GM12878 (cell line): ENCODE results near the gene COIL. TPM values are rescaled to one million over a fixed set of nuclear protein-coding genes. Genes with fewer than 3 reads are reported as not detected.

Experiments used
- ATF2 ChIP-seq: IDR thresholded peaks from 2 replicates; pipeline ENCODE4 v1.6.1; 2012; ENCODE audit warnings: low read length, inconsistent platforms
- E2F8 ChIP-seq: fragments of 450-650 bp; IDR thresholded peaks from 2 replicates; pipeline ENCODE4 v1.6.1; 2018; ENCODE audit warnings: mild to moderate bottlenecking, low read depth, moderate library complexity; ENCODE audit not compliant: partially characterized antibody
- EGR1 ChIP-seq, 2 experiments: IDR thresholded peaks; 1 replicate in 1 of 2; 2 replicates in 1 of 2; pipeline ENCODE4 v1.6.1; 2011 to 2012; ENCODE audit warnings: low read depth in 2 of 2, low read length in 2 of 2, borderline replicate concordance in 1 of 2, mild to moderate bottlenecking in 1 of 2, moderate library complexity in 1 of 2
- ESRRA ChIP-seq: IDR thresholded peaks from 2 replicates; pipeline ENCODE4 v1.6.1; 2012; ENCODE audit warnings: mild to moderate bottlenecking, low read length, improper control_type of control experiment
- FOS ChIP-seq: IDR thresholded peaks from 3 replicates; pipeline ENCODE4 v1.6.1; 2011; ENCODE audit warnings: borderline replicate concordance; ENCODE audit not compliant: insufficient read length; ENCODE audit errors: extremely low read depth
- FOXM1 ChIP-seq: IDR thresholded peaks from 2 replicates; pipeline ENCODE4 v1.6.1; 2012; ENCODE audit warnings: low read depth, mild to moderate bottlenecking, inconsistent platforms, low read length, moderate library complexity
- HSF1 ChIP-seq: fragments of 150-350 bp; IDR thresholded peaks from 2 replicates; pipeline ENCODE4 v1.6.1; 2014; ENCODE audit warnings: mild to moderate bottlenecking, low read depth, low read length
- JUND ChIP-seq: IDR thresholded peaks from 2 replicates; pipeline ENCODE4 v1.6.1; 2012; ENCODE audit warnings: low read depth, mild to moderate bottlenecking, low read length, improper control_type of control experiment, moderate library complexity
- KAT2A ChIP-seq: conservative IDR thresholded peaks from 2 replicates; pipeline ENCODE4 v1.6.1; 2011; ENCODE audit warnings: low read depth, low read length; ENCODE audit not compliant: control insufficient read depth
- KLF5 ChIP-seq: fragments of 450-650 bp; IDR thresholded peaks from 2 replicates; pipeline ENCODE4 v1.6.1; 2014; ENCODE audit warnings: mild to moderate bottlenecking; ENCODE audit not compliant: partially characterized antibody
- NR2C1 ChIP-seq: fragments of 450-650 bp; IDR thresholded peaks from 2 replicates; pipeline ENCODE4 v1.6.1; 2017; ENCODE audit warnings: antibody characterized with exemption, mild to moderate bottlenecking, moderate library complexity
- NRF1 ChIP-seq: conservative IDR thresholded peaks from 2 replicates; pipeline ENCODE4 v1.6.1; 2011; ENCODE audit warnings: mild to moderate bottlenecking, low read depth, low read length, improper control_type of control experiment
- RBBP5 ChIP-seq: fragments of 200-600 bp; sonication (generic); conservative IDR thresholded peaks from 2 replicates; pipeline ENCODE4 v1.6.1; 2016
- RELA ChIP-seq: fragments of 450-650 bp; IDR thresholded peaks from 2 replicates; pipeline ENCODE4 v1.8.0; 2014; ENCODE audit warnings: borderline replicate concordance; ENCODE audit not compliant: partially characterized antibody
- SIX5 ChIP-seq: IDR thresholded peaks from 2 replicates; pipeline ENCODE4 v1.6.1; 2011; ENCODE audit warnings: mild to moderate bottlenecking, low read depth, low read length, moderate library complexity; ENCODE audit not compliant: severe bottlenecking
- STAT1 ChIP-seq: fragments of 450-650 bp; conservative IDR thresholded peaks from 2 replicates; pipeline ENCODE4 v1.6.1; 2014; ENCODE audit warnings: antibody characterized with exemption, mild to moderate bottlenecking
- TCF3 ChIP-seq: IDR thresholded peaks from 2 replicates; pipeline ENCODE4 v1.6.1; 2012; ENCODE audit warnings: low read depth, mild to moderate bottlenecking, low read length, borderline replicate concordance; ENCODE audit not compliant: insufficient read depth
- USF1 ChIP-seq: IDR thresholded peaks from 2 replicates; pipeline ENCODE4 v1.6.1; 2011; ENCODE audit warnings: borderline replicate concordance, low read depth, mild to moderate bottlenecking, moderate library complexity, mixed read lengths, low read length; ENCODE audit not compliant: insufficient read depth; ENCODE audit errors: extremely low read length
- WRNIP1 ChIP-seq: IDR thresholded peaks from 2 replicates; pipeline ENCODE4 v1.6.1; 2011; ENCODE audit warnings: low read depth, low read length, improper control_type of control experiment, borderline replicate concordance
- ZNF207 ChIP-seq: fragments of 450-650 bp; IDR thresholded peaks from 2 replicates; pipeline ENCODE4 v1.6.1; 2014; ENCODE audit warnings: antibody characterized with exemption, mild to moderate bottlenecking, borderline replicate concordance
- ZNF217 ChIP-seq: fragments of 450-650 bp; IDR thresholded peaks from 2 replicates; pipeline ENCODE4 v1.6.1; 2017; ENCODE audit warnings: antibody characterized with exemption, mild to moderate bottlenecking
- ZSCAN29 ChIP-seq: fragments of 450-650 bp; IDR thresholded peaks from 2 replicates; pipeline ENCODE4 v1.6.1; 2017; ENCODE audit warnings: mild to moderate bottlenecking, moderate library complexity
- ZZZ3 ChIP-seq: IDR thresholded peaks from 2 replicates; pipeline ENCODE4 v1.6.1; 2011; ENCODE audit warnings: low read depth; ENCODE audit not compliant: control insufficient read depth, insufficient read length
- polyA plus RNA-seq, 11 experiments: library from polyadenylated mRNA; depleted of rRNA in 4 of 11; unstranded in 6 of 11; stranded (reverse) in 5 of 11; fragments of >200 nt; fragmentation: Nextera tagmentation in 4 of 11; fragmentation: Illumina TruSeq in 1 of 11; extraction: Ambion mirVana in 4 of 11; extraction: Trizol in 1 of 11; gene quantifications; 1 replicate in 1 of 11; 2 replicates in 10 of 11; pipeline versions ENCODE4 v1.2.1 to v1.2.3, GENCODE V29; 2011 to 2016; ENCODE audit warnings: inconsistent platforms in 2 of 11, missing spikeins in 2 of 11, low read depth in 1 of 11
- total RNA-seq, 4 experiments: library from RNA; depleted of rRNA in 3 of 4; stranded (reverse); fragments of >200 nt in 3 of 4; fragmentation: Illumina TruSeq in 1 of 4; extraction: Trizol in 1 of 4; gene quantifications; 2 replicates each; pipeline versions ENCODE4 v1.2.1 to v1.2.3, GENCODE V29; 2013 to 2021

The COIL gene
- total and polyA plus RNA-seq, 10 of the 15 experiments (the other 5 are each of a cell fraction or from before 2014, with no cell fraction given): 13.7 to 24.3 (median 17.4) TPM

GRCh38 chr17:56960596-56961538, at the start of gene COIL (continued):
- no peak for TF ChIP-seq ATF2
- TF ChIP-seq ZNF207: peak; percentile 87; the same call in 1 of the 2 replicates
- TF ChIP-seq RELA: peak; percentile 76
- TF ChIP-seq TCF3: 0 out of 2 replicates have a peak, but pooled peaks have one; percentile 28
- TF ChIP-seq SIX5: peak; percentile 29
- TF ChIP-seq USF1: peak; percentile 50
- TF ChIP-seq E2F8: peak; percentile 59
- TF ChIP-seq KAT2A: no peak
- TF ChIP-seq FOS: no peak
- peak; percentile 79; the same call in 1 of the 2 replicates for TF ChIP-seq ESRRA
- 0 out of 2 replicates have a peak, but pooled peaks have one; percentile 9 for TF ChIP-seq NRF1
- no peak for TF ChIP-seq NR2C1
- TF ChIP-seq STAT1: peak; percentile 62; the same call in 1 of the 2 replicates
- no peak for TF ChIP-seq HSF1
- TF ChIP-seq RBBP5: no peak
- no peak for TF ChIP-seq ZNF217
- no peak for TF ChIP-seq ZZZ3
- TF ChIP-seq ZSCAN29: no peak
- peak in 1 of 2 experiments; percentile 95; a peak in 2 of 3 replicates for TF ChIP-seq EGR1 (IDR thresholded peaks at IDR 0.05; ENCODE audit: borderline replicate concordance in 1 of 2, low read depth in 2 of 2, low read length in 2 of 2)
- TF ChIP-seq WRNIP1: no peak; the same call in 1 of the 2 replicates
- no peak for TF ChIP-seq FOXM1
- no peak for TF ChIP-seq JUND
- TF ChIP-seq KLF5: no peak
